Stomach (tissue), 9 donors: ENCODE measurements around the gene AP1M1. TPM values are rescaled to one million over a fixed set of nuclear protein-coding genes. Genes with fewer than 3 reads are reported as not detected.

Source experiments
- DNase-seq, 2 donors: peaks; one replicate each; pipeline versions ENCODE4 v3.0.0 to v3.0.0-alpha.2; 2013 to 2019
- H3K27ac ChIP-seq, 5 donors: fragments of 200-600 bp in 4 of 5; sonication (generic) in 4 of 5; one replicate each; pipeline ENCODE4 v1.5.1; 2013 to 2019; ENCODE audit warnings: mild to moderate bottlenecking in 1 of 5, moderate library complexity in 1 of 5
- H3K27me3 ChIP-seq, 3 donors: fragments of 200-600 bp; sonication (generic); one replicate each; pipeline ENCODE4 v1.5.1; 2017 to 2019; ENCODE audit warnings: mixed run types in 1 of 3
- H3K36me3 ChIP-seq, 4 donors: fragments of 200-600 bp; sonication (generic); 1 replicate in 3 of 4; 2 replicates in 1 of 4; pipeline ENCODE4 v1.5.1; 2016 to 2019
- H3K4me1 ChIP-seq, 4 donors: fragments of 200-600 bp; sonication (generic); one replicate each; pipeline ENCODE4 v1.5.1; 2016 to 2019
- H3K4me3 ChIP-seq, 4 donors: fragments of 200-600 bp; sonication (generic) in 3 of 4; one replicate each; pipeline ENCODE4 v1.5.1; 2016 to 2019; ENCODE audit warnings: mild to moderate bottlenecking in 1 of 4
- H3K9me3 ChIP-seq, 4 donors: fragments of 200-600 bp; sonication (generic); one replicate each; pipeline ENCODE4 v1.5.1; 2016 to 2019
- EP300 ChIP-seq: sonication (generic); formaldehyde crosslinking; IDR thresholded peaks from one replicate; pipeline ENCODE4 v1.6.1; 2017; ENCODE audit warnings: antibody characterized with exemption
- POLR2A ChIP-seq, 4 donors: fragments of 450-650 bp; IDR thresholded peaks; one replicate each; pipeline ENCODE4 v1.6.1; 2016; ENCODE audit warnings: antibody characterized with exemption in 4 of 4, control low read depth in 2 of 4, mild to moderate bottlenecking in 1 of 4, moderate library complexity in 1 of 4
- POLR2AphosphoS5 ChIP-seq, 3 donors: sonication (generic); formaldehyde crosslinking; IDR thresholded peaks; one replicate each; pipeline ENCODE4 v1.6.1; 2016; ENCODE audit warnings: antibody characterized with exemption in 3 of 3
- WGBS, 5 donors: extraction: QIAGEN DNeasy Blood & Tissue Kit in 3 of 5; methylation state at CpG; one replicate each; pipeline versions ENCODE4 v1.1.5 to v1.1.7; 2013 to 2018; 5-methylcytosine and 5-hydroxymethylcytosine counted together
- intact Hi-C: fragments of 100-400 bp; cut with DNase I; formaldehyde crosslinking; loops from one replicate; pipeline ENCODE4 v1.15.1; 2023; ENCODE audit warnings: low total_unique reads
- polyA plus RNA-seq, 3 donors: library from polyadenylated mRNA; stranded (reverse); fragments of 200-250 nt; gene quantifications; one replicate each; pipeline ENCODE4 v1.2.3, GENCODE V29; 2013
- total RNA-seq, 5 donors: library from RNA; depleted of rRNA; stranded (reverse); fragments of >200 nt; gene quantifications; one replicate each; pipeline versions ENCODE4 v1.1.0 to v1.2.3, GENCODE V29; 2014 to 2016
- TF ChIP-seq, protein P1 (sequence below), 7 experiments: fragments of 450-650 bp in 4 of 7; fragments of 200-600 bp in 3 of 7; sonication (generic) in 3 of 7; IDR thresholded peaks; one replicate each; pipeline ENCODE4 v1.5.1; 2016 to 2019; ENCODE audit warnings: antibody characterized with exemption in 7 of 7, control low read depth in 2 of 7, mild to moderate bottlenecking in 1 of 7
- donor health status: healthy with polysubstance abuse.
- donor health status: Bipolar disorder and iron deficiency.
- donor health status: healthy.

The AP1M1 gene
- total and polyA plus RNA-seq, 8 donors, result 2.0 to 92.4 (median 28.7) TPM

DNA sequence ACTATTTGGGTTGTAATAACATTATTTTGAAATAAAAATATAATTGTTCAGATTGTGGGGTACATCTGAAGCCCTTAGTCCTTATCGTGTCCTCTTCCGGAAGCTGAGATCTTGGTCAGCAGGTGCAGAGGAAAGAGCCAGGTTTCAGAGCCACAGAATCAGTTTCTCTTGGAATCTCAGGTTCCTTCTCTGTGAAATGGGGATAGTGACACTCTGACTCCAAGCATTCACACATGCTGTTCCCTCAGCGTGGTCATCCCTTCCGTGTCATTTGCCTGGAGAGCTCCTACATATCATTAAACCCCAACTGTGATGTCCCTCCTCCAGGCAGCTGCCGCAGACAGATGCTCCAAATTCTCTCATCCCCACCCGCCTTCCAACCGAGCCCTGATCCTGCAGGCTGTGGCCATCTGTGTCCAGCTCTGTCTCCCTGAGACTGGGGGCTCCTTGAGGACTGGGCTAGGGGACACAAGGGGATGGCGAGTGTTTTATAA lies 59.8 kb downstream of the AP1M1 start:
- no peak for TF ChIP-seq EP300
- TF ChIP-seq POLR2A (IDR thresholded peaks at IDR 0.05), result no peak
- TF ChIP-seq, protein P1, sequence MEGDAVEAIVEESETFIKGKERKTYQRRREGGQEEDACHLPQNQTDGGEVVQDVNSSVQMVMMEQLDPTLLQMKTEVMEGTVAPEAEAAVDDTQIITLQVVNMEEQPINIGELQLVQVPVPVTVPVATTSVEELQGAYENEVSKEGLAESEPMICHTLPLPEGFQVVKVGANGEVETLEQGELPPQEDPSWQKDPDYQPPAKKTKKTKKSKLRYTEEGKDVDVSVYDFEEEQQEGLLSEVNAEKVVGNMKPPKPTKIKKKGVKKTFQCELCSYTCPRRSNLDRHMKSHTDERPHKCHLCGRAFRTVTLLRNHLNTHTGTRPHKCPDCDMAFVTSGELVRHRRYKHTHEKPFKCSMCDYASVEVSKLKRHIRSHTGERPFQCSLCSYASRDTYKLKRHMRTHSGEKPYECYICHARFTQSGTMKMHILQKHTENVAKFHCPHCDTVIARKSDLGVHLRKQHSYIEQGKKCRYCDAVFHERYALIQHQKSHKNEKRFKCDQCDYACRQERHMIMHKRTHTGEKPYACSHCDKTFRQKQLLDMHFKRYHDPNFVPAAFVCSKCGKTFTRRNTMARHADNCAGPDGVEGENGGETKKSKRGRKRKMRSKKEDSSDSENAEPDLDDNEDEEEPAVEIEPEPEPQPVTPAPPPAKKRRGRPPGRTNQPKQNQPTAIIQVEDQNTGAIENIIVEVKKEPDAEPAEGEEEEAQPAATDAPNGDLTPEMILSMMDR (IDR thresholded peaks at IDR 0.05), result no peak
- no peak for TF ChIP-seq POLR2AphosphoS5 (IDR thresholded peaks at IDR 0.05)
- Histone ChIP-seq H3K27me3 (no peaks in the 10 kb centered on the region), H3K36me3 (no peaks in the 10 kb centered on the region), H3K9me3 (no peaks in the 10 kb centered on the region), H3K4me3 (no peak overlapping the region), H3K4me1 (peaks cover 23 to 41% (median 38%) of the 10 kb centered on the region in 4 donors), H3K27ac (peak overlapping the region in 4 of 5 donors; percentile 71 to 83 (median 82))
- no peak for DNase-seq
- WGBS, 5 donors, result 93 to 95% (median 93%) methylated on average over 8 of the region's 8 CpGs
- intact Hi-C loops, result no loop called here

DNA sequence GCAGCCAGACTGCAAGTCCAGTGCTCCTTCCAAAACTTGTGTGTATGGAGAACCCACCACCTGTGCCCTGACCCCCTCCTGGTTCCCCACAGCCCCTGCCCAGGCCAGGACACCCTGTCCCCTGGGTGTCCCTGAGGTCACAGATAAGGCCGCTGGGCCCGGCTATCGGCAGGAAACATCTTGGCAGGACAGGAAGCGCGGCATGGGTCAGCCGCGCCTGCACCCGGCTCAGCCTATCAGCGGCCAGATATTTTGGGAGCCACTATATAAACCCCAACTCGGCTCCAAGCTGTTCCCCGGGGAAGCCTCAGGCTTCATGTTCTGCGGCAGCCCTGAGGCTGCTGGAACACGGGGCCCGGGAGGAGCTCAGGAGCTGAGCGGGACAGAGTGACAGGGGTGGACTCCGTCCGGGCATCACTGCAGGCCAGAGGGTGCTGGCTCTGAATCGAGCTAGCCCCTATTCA lies 60.8 kb downstream of the AP1M1 start:
- TF ChIP-seq EP300 (peak; percentile 75), POLR2AphosphoS5 (IDR thresholded peaks at IDR 0.05) (peak; percentile 60 to 82 (median 79))
- TF ChIP-seq, protein P1 (IDR thresholded peaks at IDR 0.05), result no peak
- Histone ChIP-seq H3K27me3 (no peaks in the 10 kb centered on the region), H3K4me1 (peaks cover 25 to 47% (median 41%) of the 10 kb centered on the region in 4 donors), H3K27ac (peak overlapping the region; percentile 66 to 83 (median 81)), H3K36me3 (no peaks in the 10 kb centered on the region), H3K4me3 (no peak overlapping the region), H3K9me3 (no peaks in the 10 kb centered on the region)
- WGBS, 5 donors, result 31 to 47% (median 37%) methylated on average over 15 to 18 of the region's 18 CpGs
- intact Hi-C loops, result no loop called here
- DNase-seq, result peak; percentile 68 to 73

DNA sequence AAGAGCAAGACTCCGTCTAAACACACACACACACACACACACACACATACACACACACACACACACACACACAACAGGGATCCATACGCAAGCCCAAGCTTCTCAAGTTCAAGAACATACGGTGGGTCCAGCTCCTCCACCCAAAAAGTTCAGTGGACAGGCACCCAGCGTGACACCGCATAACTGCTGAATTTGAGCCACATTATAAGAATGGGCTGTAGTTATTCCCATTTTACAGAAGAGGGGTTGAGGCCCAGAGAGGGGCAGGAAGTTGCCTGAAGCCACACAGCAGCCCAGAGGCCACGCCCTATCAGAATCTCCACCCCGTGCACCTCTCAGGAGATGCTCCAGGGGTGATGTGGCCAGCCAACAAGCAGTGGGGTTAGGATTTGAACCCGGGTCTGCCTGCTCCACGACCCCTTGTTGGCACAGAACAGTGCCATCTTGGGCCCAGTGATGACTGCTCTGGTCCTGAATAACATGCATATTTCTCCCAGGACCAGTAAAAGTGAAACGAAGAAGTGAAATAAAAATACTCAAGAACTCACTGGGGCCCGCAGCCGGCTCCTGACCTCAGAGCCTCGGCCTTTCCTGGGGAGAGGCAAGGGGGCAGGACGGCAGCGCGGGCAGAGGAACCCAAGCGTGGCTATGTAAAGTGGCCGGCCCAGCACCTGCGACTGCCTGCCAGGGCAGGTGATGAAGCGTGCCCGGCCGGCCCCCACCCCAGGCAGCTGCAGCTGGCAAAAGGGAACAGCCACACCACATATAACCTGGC lies 61.9 kb downstream of the AP1M1 start:
- Histone ChIP-seq H3K36me3 (no peaks in the 10 kb centered on the region), H3K4me1 (peaks cover 24 to 49% (median 41%) of the 10 kb centered on the region in 4 donors), H3K27ac (peak overlapping the region; percentile 66 to 83 (median 81)), H3K4me3 (no peak overlapping the region), H3K9me3 (no peaks in the 10 kb centered on the region), H3K27me3 (no peaks in the 10 kb centered on the region)
- 61 to 80% (median 72%) methylated on average over 20 to 22 of the region's 22 CpGs for WGBS, 5 donors
- TF ChIP-seq POLR2A (IDR thresholded peaks at IDR 0.05) (no peak), POLR2AphosphoS5 (IDR thresholded peaks at IDR 0.05) (no peak), EP300 (no peak)
- TF ChIP-seq, protein P1 (IDR thresholded peaks at IDR 0.05), result no peak
- intact Hi-C loops, result no loop called here
- no peak for DNase-seq

DNA sequence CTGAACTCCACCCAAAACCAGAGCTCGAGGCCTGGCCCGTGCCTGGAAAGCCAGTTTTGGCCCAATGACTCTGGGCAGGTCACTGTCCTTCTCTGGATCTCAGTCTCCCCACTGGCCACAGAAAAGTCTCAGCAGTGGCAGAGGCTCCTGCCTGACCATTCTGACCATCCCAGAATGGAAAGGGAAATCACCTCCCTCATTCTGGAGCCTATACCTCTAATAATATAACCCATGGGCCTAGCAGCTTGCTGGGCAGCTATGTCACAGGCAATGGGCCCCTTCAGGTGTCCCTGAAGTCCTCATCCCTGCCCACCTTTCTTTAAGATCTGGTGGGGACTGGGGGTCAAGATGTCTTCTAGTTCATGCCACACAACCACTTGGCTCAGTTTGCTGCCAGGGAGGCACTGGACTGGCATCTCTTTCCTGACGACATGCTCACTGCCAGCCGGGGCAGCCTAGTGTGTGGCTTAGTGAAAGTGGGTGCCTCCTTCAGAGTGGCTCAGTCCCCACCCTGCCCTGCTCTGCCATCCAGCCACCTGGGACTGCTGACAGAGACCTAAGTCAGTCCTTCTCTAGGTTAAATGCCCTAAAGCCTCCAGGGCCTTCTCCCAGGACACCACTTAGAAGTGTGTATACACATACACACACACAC lies 62.6 kb downstream of the AP1M1 start:
- H3K4me1 ChIP-seq, result peaks cover 24 to 49% (median 41%) of the 10 kb centered on the region in 4 donors
- DNase-seq, result no peak
- H3K27ac ChIP-seq, result peak overlapping the region; percentile 66 to 83 (median 81)
- intact Hi-C loops, result no loop called here
- TF ChIP-seq POLR2AphosphoS5 (IDR thresholded peaks at IDR 0.05), result no peak
- TF ChIP-seq, protein P1 (IDR thresholded peaks at IDR 0.05), result no peak
- TF ChIP-seq EP300, result no peak
- no peak for TF ChIP-seq POLR2A (IDR thresholded peaks at IDR 0.05)
- no peaks in the 10 kb centered on the region for H3K9me3 ChIP-seq
- H3K4me3 ChIP-seq, result no peak overlapping the region
- H3K36me3 ChIP-seq, result no peaks in the 10 kb centered on the region
- H3K27me3 ChIP-seq, result no peaks in the 10 kb centered on the region
- WGBS, 5 donors, result 83 to 100% (median 86%) methylated on average over 3 to 4 of the region's 4 CpGs
